GM21737 (cell line): ENCODE data around the gene A1BG.
A peak's percentile ranks its signal among the peaks of the same experiment; 100 is the strongest.
"Not testable (repeated sequence)": the region's sequence is repeated elsewhere in the genome, so short reads cannot be mapped to it uniquely, and the experiment has no call there.

Source experiments
- ATAC-seq: cut with Tn5 transposase; IDR thresholded peaks from one replicate; pipeline ENCODE4 v1.9.1; 2021; ENCODE audit warnings: mild to moderate bottlenecking, moderate library complexity; ENCODE audit not compliant: unreplicated experiment

A1BG gene

DNA sequence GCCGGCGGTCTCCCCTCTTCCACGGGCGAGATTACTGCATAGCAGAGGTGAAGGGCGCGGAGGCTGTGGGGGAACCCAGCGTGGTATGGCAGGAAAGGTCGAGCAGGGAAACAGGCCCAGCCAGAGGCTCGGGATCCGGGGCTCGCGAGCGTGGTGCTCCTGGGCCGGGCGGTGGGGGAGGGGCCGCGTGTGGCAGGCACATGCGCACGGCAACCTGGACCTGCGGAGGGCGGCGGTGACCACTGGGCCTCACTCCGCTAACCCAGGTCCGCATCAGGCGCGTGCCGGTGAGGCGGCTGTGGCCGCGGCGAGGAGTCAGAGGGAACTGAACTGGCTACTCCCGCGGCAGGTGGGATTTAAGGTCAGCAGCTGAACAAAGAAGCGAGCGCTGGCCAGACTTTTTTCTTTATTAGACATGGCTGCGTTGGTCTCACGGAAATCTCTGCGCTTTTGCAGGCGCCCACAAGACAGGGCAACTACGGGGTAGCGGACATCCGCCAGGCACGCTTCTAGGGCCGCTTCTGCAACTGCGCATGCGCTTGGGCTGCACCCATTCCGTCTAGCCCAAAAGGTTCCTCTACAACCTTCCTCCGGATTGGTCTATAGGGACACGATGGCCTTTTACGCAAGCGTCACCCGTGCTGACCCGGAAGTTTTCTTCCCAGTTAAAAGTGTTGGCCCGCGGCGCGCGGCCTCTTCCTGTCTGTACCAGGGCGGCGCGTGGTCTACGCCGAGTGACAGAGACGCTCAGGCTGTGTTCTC lies 33.5 kb upstream of the A1BG start, which contains the start of gene RPS5:
Gene RPS5, plus strand, starts transcription at position 694 of the 762 bp plus-strand sequence. CDS start 869 bp downstream, outside the sequence.
- peak; percentile 76 for ATAC-seq

DNA sequence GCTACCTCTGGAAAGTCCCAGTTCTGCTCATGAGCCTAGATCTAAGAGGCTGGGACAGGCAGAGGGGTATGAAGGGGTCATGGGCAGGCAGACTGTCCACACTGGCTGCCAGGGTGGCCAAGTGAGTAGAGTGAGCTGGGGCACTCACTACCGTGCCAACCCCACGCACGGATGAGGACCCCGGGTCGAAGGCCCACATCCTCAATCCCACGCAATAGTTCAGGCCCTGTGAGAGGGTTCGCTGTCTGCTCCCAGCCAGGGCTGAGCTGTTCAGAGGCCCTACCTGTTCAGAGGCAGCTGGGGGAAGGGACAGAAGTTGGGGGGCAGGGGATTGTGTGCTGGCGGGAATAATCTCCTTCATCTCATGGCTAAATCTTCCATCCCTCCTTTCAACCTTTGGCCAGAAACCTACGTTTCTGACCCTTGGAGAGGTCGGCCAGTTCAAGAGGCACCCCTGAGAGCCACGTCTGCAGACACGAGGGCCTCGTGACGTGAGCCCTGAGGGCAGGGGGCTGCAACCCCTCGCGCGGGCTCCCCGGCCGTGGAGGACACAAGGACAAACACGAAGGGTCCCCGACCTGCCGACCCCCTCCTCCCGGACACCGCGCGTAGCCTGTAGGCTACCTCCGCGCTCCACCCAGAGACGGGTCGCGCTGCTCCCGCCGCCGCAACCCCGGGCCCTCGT lies 32.7 kb upstream of the A1BG start:
- peak; percentile 9 for ATAC-seq

DNA sequence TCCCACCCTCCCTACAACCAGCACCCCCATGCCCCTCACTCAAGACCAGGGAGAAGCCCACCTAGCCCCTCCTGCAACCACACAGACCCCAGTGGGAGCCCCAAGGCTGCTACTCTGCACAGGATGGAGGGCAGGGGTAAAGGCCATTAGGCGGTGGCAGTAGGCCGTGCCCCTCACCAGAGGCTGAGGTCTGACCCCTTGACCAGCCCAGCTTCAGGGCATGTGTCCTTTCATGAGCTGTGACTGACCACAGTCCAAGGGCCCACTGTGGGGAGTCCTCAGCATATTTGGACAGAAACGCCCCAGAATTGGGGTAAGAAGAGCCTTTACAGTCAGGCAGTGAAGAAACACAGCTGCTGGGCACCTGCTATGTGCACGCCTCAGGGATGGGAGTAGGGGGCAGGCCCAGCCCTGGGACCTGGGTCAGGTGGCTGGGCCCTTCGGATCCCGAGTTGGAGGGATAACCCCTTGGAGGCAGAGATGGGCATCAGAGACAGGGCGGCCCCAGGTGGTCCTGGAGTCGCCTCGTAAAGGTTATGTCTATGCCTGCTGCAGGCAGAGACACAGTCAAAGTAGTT lies 32.1 kb upstream of the A1BG start:
- no peak for ATAC-seq

DNA sequence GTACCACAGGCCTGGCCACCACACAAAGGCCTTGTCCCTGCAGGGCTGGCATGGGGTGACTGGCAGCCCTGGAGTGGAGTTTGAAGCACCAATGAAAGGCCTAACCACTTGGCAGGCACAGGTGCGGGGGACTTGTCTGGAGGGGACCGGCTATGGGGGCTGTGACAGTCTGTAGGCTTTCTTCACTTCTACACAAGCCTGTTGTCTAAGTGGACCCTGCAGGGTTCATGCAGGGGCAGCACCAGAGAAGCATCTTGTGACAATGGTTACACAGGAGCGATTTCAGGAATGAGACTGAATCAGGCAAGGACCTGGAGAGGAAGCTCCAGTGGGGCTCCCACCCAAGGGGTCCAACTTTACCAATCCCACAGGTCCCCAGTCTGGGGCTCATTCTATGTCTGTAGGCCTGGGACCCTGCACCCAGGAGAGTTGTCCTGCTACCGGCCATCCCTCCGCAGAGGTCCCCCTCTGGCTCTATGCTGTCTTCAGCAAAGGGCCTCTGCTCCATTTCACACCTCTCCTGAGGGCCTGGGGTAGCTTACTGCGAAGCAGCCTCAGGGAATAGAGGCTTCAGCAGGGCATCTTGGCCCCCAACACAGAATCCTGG lies 29.8 kb upstream of the A1BG start:
- no peak for ATAC-seq

DNA sequence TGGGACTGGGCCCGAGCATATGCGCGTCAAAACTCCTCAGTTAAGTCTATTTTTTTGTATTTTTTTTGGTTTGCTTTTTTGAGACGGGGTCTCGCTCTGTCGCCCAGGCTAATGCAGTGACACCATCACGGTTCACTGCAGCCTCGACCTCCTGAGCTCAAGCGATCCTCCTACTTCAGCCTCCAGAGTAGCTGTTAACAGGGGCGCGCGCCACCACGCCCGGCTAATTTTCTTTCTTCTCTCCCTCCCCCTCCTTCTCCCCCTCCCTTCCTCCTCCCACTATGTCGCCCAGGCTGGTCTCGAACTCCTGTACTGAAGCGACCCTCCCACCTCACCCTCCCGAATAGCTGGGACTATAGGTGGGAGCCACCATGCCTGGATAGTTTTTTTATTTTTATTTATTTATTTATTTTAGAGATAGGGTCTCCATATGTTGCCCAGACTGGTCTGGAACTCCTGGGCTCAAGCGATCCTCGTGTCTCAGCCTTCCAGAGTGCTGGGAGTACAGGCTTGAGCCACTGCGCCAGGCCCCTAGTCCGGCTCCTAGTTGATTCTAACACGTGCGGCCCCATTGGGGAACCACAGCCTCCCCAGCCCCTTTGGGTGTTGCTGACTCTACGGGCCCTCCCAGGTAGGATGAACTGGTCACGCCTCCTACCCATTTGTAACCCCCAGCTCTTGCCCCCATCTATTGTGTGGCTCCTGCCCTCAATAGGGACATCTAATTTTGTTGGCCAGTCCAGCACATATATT lies 28.3 kb upstream of the A1BG start:
- ATAC-seq: no peak

DNA sequence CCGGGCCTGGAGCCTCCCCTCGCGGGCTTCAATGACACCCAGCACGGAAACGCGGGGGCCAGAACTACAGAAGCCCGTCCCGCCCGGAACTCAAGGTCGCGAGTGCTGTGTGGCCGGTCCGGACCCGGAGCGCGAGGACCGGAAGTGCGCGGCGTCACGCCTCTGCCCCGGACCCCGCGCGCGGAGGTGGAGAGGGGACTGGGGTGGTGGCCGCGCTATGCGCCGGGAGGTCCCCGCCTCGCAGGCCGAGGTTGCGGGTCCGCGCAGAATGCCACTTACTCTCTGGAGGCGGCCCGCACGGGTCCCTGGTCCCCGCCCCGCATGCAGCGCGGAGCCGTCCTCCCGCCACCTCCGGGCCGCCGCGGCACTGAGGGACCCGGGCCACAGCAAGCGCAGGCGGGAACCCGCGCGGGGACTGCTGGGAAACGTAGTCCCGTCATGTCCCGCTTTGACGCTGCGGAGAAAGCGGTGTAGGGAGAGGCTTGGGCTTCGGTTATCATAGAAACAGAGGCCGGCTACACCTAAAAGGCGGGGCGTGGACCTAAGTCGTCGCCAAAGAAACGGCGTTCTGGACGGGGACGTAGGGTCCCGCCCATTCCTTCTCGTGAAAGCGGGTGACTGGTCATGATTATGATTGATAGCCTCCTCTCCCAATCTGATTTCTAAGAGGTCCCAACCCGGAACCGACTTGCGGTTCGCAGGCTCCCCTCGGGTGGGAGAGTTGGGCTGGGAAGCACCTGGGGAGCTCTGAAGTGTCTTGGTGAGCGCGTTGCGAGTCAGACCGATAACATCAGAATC lies 27.6 kb upstream of the A1BG start, which contains the start of gene ZNF837:
Gene ZNF837, minus strand, starts transcription at position 369 of the 798 bp plus-strand sequence. CDS start 11,698 bp downstream, outside the sequence.
- ATAC-seq: peak; percentile 81

DNA sequence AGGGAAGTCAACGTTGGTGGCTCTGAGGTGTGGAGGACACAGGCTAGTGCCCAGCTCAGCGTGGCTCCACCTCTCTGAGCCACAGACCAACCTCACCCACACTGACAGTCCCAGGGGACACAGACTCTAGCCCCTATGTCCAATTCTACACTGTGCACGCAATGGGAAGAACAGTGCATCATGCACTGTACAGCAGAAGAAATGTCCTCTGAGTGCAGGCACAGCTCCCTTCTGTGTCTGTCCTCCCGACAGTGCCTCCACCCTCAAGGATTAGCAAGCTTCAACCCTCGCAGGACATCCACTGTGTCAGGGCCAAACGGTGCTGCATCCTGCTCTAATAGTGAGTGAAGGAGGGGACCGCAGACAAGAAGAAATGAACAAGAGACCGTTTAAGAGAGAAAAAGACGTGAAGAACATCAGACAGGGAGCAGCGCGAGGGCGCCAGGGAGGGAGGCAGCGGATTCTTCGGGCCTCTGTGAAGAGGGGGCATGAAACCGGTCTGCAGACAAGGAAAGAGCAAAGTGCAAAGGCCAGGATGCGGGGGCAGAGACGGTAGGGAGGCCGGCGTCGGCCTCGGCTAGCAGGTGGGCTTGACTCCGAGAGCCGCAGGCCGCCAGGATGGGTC lies 26.9 kb upstream of the A1BG start:
- no peak for ATAC-seq

DNA sequence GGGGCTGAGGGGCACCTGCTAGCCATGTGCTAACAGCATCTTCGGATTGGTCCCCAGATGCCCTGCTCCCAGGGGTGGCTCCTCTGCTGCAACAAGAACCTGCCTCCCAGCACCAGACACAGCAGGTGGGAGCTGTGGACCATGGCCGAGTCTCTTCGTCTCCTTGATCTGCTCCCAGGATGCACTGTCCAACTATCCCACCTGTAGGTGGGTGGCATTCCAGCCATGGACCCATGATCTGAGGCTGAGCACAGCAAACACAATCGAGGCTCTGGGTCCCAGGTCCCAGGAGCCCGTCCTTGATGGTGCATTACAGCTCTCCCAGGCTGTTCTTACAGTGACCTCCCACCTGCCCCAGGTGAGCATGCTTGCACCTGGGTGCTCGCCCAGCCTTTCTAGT lies 26.0 kb upstream of the A1BG start:
- no peak for ATAC-seq

DNA sequence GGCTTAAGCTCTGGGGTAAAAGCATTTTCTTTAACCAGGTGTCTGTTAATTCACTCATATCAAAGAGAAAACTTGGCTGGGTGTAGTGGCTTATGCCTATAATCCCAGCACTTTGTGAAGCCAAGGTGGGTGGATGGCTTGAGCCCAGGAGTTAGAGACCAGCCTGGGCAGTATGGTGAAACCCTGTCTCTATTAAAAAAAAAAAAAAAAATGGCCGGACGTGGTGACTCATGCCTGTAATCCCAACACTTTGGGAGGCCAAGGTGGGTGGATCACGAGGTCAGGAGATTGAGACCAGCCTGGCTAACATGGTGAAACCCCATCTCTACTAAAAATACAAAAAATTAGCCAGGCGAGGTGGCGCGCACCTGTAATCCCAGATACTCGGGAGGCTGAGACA lies 23.4 kb upstream of the A1BG start:
- ATAC-seq: not testable (repeated sequence)

DNA sequence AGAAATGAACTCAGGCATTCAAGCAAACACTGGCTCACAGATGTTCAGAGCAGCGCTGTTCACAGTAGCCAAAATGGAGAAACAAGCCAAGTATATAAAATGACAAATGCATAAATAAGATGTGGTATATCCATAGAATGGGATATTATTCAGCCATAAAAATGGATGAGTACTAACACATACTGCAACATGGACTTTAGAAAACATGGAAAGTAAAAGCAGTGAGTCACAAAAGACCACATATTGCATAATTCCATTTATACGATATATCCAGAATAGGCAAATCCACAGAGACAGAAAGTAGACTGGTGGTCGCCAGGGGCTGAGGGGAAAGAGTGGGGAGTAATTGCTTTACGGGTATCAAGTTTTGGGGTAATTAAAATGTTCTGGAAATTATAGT lies 20.9 kb upstream of the A1BG start:
- no peak for ATAC-seq

DNA sequence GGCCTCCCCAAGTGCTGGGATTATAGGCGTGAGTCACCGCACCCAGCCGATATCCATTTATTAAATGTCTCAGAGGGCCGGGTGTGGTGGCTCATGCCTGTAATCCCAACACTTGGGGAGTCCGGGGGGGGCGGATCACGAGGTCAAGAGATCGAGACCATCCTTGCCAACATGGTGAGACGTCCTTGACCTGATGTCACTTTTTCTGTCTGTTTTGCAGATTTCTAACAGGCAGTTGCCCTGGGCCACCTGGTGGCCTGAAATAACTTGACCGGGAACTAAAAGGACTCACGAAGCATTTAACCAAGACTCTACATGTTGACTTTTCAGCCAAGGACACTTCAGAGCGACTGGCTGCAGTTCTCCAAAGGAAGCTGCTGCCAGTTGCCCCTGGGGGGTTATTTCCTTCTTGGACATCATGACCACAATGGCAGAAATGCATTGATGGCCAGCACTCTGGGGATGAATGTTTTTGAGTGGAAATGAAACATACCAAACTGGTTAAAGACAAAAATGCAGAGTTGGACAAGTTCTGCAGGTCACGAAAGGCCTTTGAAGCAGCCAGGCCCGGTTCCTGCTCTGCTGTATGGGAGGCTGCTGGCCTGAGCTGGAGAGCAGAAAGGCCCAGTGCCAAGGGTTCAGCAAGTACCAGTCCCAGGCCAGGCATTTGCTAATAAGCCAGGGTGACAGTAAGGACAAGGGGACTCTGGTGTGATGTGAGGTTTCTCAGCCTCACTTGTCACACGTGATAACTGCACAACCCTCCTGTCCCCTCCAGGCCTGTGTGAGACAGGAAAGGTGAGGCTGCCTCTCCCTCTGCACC lies 19.2 kb upstream of the A1BG start:
- ATAC-seq: no peak

DNA sequence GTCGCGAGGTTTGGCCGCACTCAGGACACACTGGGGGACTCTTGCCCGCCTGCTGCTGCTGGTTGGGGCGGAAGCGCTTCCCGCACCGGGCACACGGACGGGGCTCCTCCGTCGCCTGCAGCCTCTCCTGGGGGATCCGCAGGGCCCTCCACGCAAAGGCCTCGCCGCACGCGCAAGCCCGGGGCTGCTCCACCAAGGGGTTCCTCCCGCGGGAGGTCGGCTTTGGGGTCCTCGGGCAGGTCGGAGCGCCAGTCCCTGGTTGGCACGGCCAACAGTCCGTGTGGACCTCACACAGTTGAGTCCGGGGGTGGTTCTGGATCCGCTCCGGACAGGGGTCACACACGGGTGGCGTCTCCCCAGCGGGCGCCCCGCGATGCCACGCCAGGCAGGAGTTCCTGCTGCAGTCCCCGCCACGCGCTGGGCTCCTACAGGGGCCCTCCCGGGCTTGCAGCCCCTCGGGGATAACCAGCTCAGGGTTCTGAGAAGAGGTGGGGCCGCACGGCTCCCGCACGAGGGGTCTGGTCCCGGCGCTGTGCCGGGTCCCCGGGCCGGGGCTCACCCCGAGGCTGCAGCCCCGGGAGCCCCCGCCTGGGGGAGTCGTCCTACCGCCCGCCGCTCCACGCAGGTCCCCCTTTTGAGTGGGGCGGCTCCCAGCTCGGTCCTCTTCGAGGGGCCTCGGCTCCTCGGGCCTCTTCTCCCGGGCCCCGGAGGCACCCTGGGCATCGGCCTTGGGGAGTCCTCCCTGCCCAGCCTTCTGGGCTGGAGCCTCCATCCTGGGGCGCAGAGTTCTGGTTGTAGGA lies 15.5 kb upstream of the A1BG start:
- ATAC-seq: no peak

DNA sequence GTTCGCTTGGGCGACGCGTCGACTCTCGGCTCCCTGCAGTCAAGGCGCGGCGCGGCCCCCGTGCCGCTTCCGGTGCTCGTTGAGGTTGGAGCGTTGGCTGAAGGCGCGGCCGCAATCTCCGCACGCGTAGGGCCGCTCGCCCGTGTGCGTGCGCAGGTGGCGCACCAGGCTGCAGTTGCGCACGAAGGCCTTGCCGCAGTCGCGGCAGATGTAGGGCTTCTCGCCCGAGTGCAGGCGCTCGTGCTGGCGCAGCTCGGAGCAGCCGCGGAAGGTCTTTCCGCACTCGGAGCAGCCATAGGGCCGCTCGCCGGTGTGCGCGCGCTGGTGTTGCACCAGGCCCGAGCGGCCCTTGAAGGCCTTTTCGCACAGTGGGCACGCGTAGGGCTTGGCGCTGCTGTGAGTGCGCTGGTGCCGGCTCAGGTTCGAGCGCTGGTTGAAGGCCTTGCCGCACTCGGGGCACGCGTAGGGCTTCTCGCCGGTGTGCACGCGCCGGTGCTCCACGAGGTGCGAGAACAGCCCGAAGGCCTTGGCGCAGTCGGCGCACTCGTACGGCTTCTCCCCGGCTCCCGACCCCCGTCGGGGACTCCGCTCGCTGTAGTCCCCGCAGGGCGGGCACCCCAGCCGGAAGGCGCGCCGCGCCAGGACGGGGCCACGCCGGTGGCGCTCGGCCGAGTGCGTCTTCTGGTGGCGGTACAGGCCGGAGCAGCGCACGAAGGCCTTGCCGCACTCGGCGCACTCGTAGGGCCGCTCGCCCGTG lies 14.6 kb upstream of the A1BG start:
- ATAC-seq: no peak

DNA sequence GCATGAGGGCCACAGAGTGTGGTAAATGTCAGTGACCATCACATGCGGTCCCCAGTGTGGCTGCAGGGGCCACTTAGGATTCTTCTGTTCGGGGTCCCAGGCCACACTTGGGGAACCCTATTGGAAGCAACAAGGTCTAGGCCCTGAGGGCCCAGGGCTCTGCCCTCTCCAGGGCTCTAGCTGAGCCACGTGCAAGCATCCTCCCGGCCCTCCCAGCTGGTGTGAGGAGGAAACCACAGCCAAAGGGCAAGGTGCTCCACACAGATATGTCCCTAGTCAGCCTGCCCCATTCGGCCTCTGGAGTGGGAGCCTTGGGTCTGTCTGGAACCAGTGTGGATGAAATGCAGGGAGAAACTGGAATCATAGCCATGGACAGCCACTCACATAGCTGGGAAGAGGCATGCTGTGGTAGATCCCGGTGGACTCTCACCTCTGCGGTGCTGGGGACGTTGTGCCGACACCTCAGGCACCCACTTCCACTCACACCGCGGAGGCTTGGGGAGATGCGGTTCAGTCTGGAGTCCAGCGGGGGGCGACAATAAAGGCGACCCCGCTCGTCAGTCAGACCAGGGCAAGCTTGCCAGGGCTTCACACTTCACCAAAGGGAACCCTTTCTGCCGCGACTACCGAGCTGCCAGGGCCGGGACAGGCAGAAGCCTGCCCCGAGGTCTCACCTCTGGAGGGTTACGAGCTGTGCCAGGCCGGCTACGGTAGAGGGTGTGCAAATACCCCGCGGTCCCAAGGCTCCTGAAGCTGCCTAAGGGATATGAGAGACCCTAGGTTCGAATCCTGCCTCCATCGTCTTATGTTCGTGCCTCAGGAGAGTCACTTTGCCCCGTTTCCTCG lies 13.5 kb upstream of the A1BG start:
- no peak for ATAC-seq

DNA sequence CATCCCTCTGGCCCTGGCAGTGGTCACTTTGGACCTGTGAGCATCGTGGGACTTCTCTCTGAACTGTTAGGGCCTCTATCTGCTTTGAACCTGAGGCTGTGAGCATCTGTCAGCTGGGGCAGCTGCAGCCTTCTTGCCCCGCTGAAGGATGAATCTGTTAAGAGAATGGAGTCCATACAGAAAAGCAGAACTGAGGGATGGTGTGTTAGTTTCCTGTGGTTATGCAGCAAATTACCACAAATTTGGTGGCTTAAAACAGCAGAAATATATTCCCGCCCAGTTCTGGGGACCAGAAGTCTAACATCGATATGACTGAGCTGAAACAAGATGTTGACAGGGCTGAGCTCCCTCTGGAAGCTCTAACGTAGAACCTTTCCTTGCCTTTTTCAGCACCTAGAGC lies 10.9 kb upstream of the A1BG start:
- no peak for ATAC-seq

DNA sequence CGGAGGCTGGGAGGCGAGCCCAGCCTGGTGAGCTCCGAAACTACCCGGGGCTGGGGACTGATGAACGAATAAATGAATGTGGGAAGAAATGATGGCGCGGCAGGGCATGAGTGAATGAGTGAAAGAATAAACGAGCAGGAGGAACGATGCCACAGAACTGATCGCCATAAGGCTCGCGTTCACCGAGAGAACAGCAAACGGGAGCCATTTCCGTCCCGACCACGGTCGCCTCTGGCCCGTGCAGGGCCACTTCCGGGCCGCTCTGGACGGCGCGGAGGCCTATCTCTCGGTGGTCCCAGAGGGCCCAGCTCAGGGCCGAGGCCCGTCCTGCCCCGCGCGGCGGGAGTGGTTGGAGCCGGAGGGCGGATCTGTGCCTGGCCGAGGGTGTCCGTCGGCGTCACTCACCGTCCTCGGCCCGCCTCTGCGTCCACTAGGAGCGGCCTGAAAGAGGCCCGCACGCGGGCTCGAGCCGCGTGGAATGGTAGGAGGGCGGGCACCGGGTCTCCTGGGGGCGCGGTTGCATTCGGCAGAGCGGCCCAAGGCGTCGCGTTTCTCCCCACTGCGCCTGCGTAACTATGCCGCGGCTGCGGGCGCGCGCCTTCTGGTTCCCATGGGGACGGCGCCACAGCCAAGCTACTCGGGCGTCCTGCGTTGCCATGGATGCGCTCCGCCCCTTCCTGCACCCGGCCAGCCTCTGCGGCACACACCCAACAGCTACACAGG lies 9.1 kb upstream of the A1BG start, which contains the start of gene ZNF497:
Gene ZNF497, minus strand, starts transcription at position 480 of the 723 bp plus-strand sequence. CDS start 5,116 bp downstream, outside the sequence.
- ATAC-seq: peak; percentile 78
